MCF 10A (cell line): ENCODE data around the gene CTTNBP2NL. TPM values are rescaled to one million over a fixed set of nuclear protein-coding genes. Genes with fewer than 3 reads are reported as not detected.
"Not testable (repeated sequence)": the region's sequence is repeated elsewhere in the genome, so short reads cannot be mapped to it uniquely, and the experiment has no call there.

ENCODE experiments used
- BruUV-seq: library from RNA; stranded (reverse); fragments of 400-500 nt; replicated peaks from 2 replicates; lab custom pipeline; 2021; lab: Mats Ljungman, UMichigan
- CTCF ChIA-PET: fragments of 300-600 bp; sonication (Branson Sonifier 250); formaldehyde crosslinking; extraction: SDS; loops from one replicate; lab custom pipeline; 2021; ENCODE audit warnings: antibody characterized with exemption, inconsistent platforms; lab: Yijun Ruan, JAX
- POLR2A ChIA-PET: fragments of 300-600, 350-650 bp; sonication (Branson Sonifier 250); formaldehyde crosslinking; extraction: SDS; loops from one replicate; lab custom pipeline; 2020; ENCODE audit warnings: antibody characterized with exemption, inconsistent platforms; lab: Yijun Ruan, JAX
- DNase-seq: peaks from one replicate; pipeline ENCODE4 v3.0.0-alpha.2; 2018; ENCODE audit not compliant: unreplicated experiment
- H3K27ac Mint-ChIP-seq: one replicate; pipeline ENCODE4 v1.8.0; 2022; ENCODE audit warnings: mild to moderate bottlenecking, low read depth, mixed read lengths; ENCODE audit not compliant: unreplicated experiment
- H3K27me3 Mint-ChIP-seq: one replicate; pipeline ENCODE4 v1.8.0; 2022; ENCODE audit warnings: mixed read lengths; ENCODE audit not compliant: insufficient read depth, unreplicated experiment
- H3K36me3 Mint-ChIP-seq: one replicate; pipeline ENCODE4 v1.8.0; 2022; ENCODE audit warnings: mild to moderate bottlenecking, moderate library complexity, mixed read lengths; ENCODE audit not compliant: insufficient read depth, unreplicated experiment
- H3K4me1 Mint-ChIP-seq: one replicate; pipeline ENCODE4 v1.8.0; 2022; ENCODE audit warnings: mixed read lengths; ENCODE audit not compliant: insufficient read depth, unreplicated experiment
- H3K4me3 Mint-ChIP-seq: one replicate; pipeline ENCODE4 v1.8.0; 2022; ENCODE audit warnings: mild to moderate bottlenecking, moderate library complexity, mixed read lengths; ENCODE audit not compliant: unreplicated experiment
- H3K9me3 Mint-ChIP-seq: one replicate; pipeline ENCODE4 v1.8.0; 2022; ENCODE audit warnings: mixed read lengths; ENCODE audit not compliant: unreplicated experiment
- CTCF ChIP-seq: fragments of 200-600 bp; IDR thresholded peaks from one replicate; pipeline ENCODE4 v1.8.0; 2022; ENCODE audit warnings: antibody characterized with exemption, mild to moderate bottlenecking; ENCODE audit not compliant: unreplicated experiment
- intact Hi-C: fragments of 100-400 bp; cut with micrococcal nuclease; formaldehyde crosslinking; loops from 2 replicates; pipeline ENCODE4 v1.14.1; 2022
- total RNA-seq: library from RNA; stranded (reverse); gene quantifications from 2 replicates; pipeline ENCODE4 v1.2.3, GENCODE V29; 2022

CTTNBP2NL gene
- total RNA-seq, 1 experiment from 2014 or later = 48.8 TPM

GRCh38 chr1:112464501-112464900 is 68.5 kb downstream of the CTTNBP2NL start:
- ChIA-PET POLR2A (interaction anchor here (2.8 kb wide), 1 partner anchor 70 kb away, joined by 21 read pairs; the partner anchor contains the start of gene CTTNBP2NL), CTCF (interaction anchor here (0.8 to 9.1 kb wide), 7 partner anchors 11 to 149 kb away, joined by 3 to 191 read pairs (median 9); no protein-coding TSS in a partner anchor)
- intact Hi-C loops = no loop called here
- Mint-ChIP-seq H3K36me3 (peaks cover 20% of the 10 kb centered on the region), H3K4me3 (no peak overlapping the region), H3K27ac (no peak overlapping the region), H3K9me3 (no peaks in the 10 kb centered on the region), H3K27me3 (no peaks in the 10 kb centered on the region), H3K4me1 (peaks cover 15% of the 10 kb centered on the region)
- TF ChIP-seq CTCF = no peak
- BruUV-seq = no TSS peak
- DNase-seq = no peak

GRCh38 chr1:112465122-112465521 is 69.1 kb downstream of the CTTNBP2NL start:
- intact Hi-C loops = no loop called here
- Mint-ChIP-seq H3K4me1 (peaks cover 15% of the 10 kb centered on the region), H3K27me3 (no peaks in the 10 kb centered on the region), H3K4me3 (no peak overlapping the region), H3K9me3 (no peaks in the 10 kb centered on the region), H3K36me3 (peaks cover 20% of the 10 kb centered on the region), H3K27ac (peak overlapping the region; percentile 87)
- no TSS peak for BruUV-seq
- DNase-seq = no peak
- TF ChIP-seq CTCF = no peak
- POLR2A ChIA-PET = interaction anchor here (2.8 to 3.1 kb wide), 2 partner anchors 70 to 74 kb away, joined by 21 to 25 read pairs; partner anchors contain the start of gene CTTNBP2NL
- CTCF ChIA-PET = interaction anchor here (0.5 to 9.1 kb wide), 12 partner anchors 11 to 176 kb away, joined by 3 to 191 read pairs (median 4); partner anchors contain the start of gene CTTNBP2NL

- intact Hi-C loops = loop anchor here (1.0 kb wide), 3 partner anchors 72 to 241 kb away; partner anchors contain the start of gene RHOC
- TF ChIP-seq CTCF = peak; percentile 76
- ChIA-PET CTCF (interaction anchor here (0.6 to 9.1 kb wide), 43 partner anchors 9 to 1394 kb away, joined by 3 to 191 read pairs (median 4); partner anchors contain the start of genes CTTNBP2NL and RHOC), POLR2A (interaction anchor here (1.3 to 3.1 kb wide), 3 partner anchors 71 to 78 kb away, joined by 3 to 25 read pairs (median 21); partner anchors contain the start of gene CTTNBP2NL)
- Mint-ChIP-seq H3K9me3 (no peaks in the 10 kb centered on the region), H3K27ac (peak overlapping the region; percentile 87), H3K4me1 (peaks cover 15% of the 10 kb centered on the region), H3K27me3 (no peaks in the 10 kb centered on the region), H3K36me3 (peaks cover 20% of the 10 kb centered on the region), H3K4me3 (peak overlapping the region; percentile 67)
- no TSS peak for BruUV-seq
- DNase-seq = peak; percentile 89
These were observed 70.2 kb downstream of the CTTNBP2NL start for GRCh38 chr1:112466078-112466660.

- H3K36me3 Mint-ChIP-seq, intact Hi-C loops, H3K4me3 Mint-ChIP-seq, BruUV-seq, DNase-seq, H3K27ac Mint-ChIP-seq, H3K9me3 Mint-ChIP-seq, H3K27me3 Mint-ChIP-seq: not testable (repeated sequence)
- ChIA-PET CTCF (interaction anchor here (0.9 to 9.1 kb wide), 5 partner anchors 21 to 244 kb away, joined by 3 to 191 read pairs (median 3); no protein-coding TSS in a partner anchor), POLR2A (interaction anchor here (0.6 to 1.1 kb wide), 2 partner anchors 60 to 149 kb away, joined by 3 read pairs; partner anchors contain the start of gene ST7L)
- H3K4me1 Mint-ChIP-seq = peaks cover 11% of the 10 kb centered on the region
These were observed 74.3 kb downstream of the CTTNBP2NL start for GRCh38 chr1:112470324-112470723.
